H9 (cell line): ENCODE results near the gene IRF2. TPM values are rescaled to one million over a fixed set of nuclear protein-coding genes. Genes with fewer than 3 reads are reported as not detected.

Experiments used
- DNase-seq: peaks from one replicate; pipeline ENCODE4 v3.0.0-alpha.2; 2017
- H2AFZ ChIP-seq: one replicate; pipeline ENCODE4 v1.6.1; 2013; ENCODE audit warnings: mild to moderate bottlenecking, low read length, control low read depth, moderate library complexity
- H2AK5ac ChIP-seq: 2 replicates; pipeline ENCODE4 v1.6.1; 2013; ENCODE audit warnings: low read length, control low read depth, mixed read lengths; ENCODE audit not compliant: insufficient read length
- H2BK120ac ChIP-seq: one replicate; pipeline ENCODE4 v1.6.1; 2013; ENCODE audit warnings: low read depth, mild to moderate bottlenecking, low read length, control low read depth, inconsistent platforms; ENCODE audit not compliant: poor library complexity, severe bottlenecking
- H2BK12ac ChIP-seq: 2 replicates; pipeline ENCODE4 v1.6.1; 2013; ENCODE audit warnings: low read length, control low read depth, mixed read lengths, low read depth; ENCODE audit not compliant: insufficient read length
- H2BK15ac ChIP-seq: 2 replicates; pipeline ENCODE4 v1.6.1; 2013; ENCODE audit warnings: low read depth, low read length, control low read depth
- H2BK20ac ChIP-seq: one replicate; pipeline ENCODE4 v1.6.1; 2013; ENCODE audit warnings: low read depth, mild to moderate bottlenecking, low read length, control low read depth, inconsistent platforms; ENCODE audit not compliant: poor library complexity, severe bottlenecking
- H2BK5ac ChIP-seq: 2 replicates; pipeline ENCODE4 v1.6.1; 2013; ENCODE audit warnings: low read length, control low read depth, mixed read lengths; ENCODE audit not compliant: insufficient read length
- H3K14ac ChIP-seq: 2 replicates; pipeline ENCODE4 v1.6.1; 2013; ENCODE audit warnings: low read length, control low read depth; ENCODE audit not compliant: insufficient read depth
- H3K18ac ChIP-seq: 2 replicates; pipeline ENCODE4 v1.6.1; 2013; ENCODE audit warnings: low read depth, mild to moderate bottlenecking, mixed read lengths, low read length, control low read depth; ENCODE audit not compliant: insufficient read length
- H3K23ac ChIP-seq: 2 replicates; pipeline ENCODE4 v1.6.1; 2013; ENCODE audit warnings: low read length, control low read depth, mixed read lengths, low read depth; ENCODE audit not compliant: insufficient read length
- H3K23me2 ChIP-seq: 2 replicates; pipeline ENCODE4 v1.6.1; 2013; ENCODE audit warnings: low read depth, mild to moderate bottlenecking, mixed read lengths, low read length, control low read depth; ENCODE audit not compliant: insufficient read length, poor library complexity, severe bottlenecking
- H3K27ac ChIP-seq: 2 replicates; pipeline ENCODE4 v1.5.1; 2013; ENCODE audit warnings: low read length, control low read depth, mixed read lengths, low read depth; ENCODE audit not compliant: insufficient read length
- H3K27me3 ChIP-seq: 2 replicates; pipeline ENCODE4 v1.6.1; 2013; ENCODE audit warnings: low read length, control low read depth, inconsistent platforms; ENCODE audit not compliant: insufficient read depth
- H3K4ac ChIP-seq: 2 replicates; pipeline ENCODE4 v1.6.1; 2013; ENCODE audit warnings: low read depth, mild to moderate bottlenecking, control low read depth, inconsistent platforms, low read length, moderate library complexity
- H3K4me1 ChIP-seq: 2 replicates; pipeline ENCODE4 v1.6.1; 2013; ENCODE audit warnings: low read length, control low read depth, inconsistent platforms; ENCODE audit not compliant: insufficient read depth
- H3K4me2 ChIP-seq: 2 replicates; pipeline ENCODE4 v1.6.1; 2013; ENCODE audit warnings: low read length, control low read depth, mixed read lengths; ENCODE audit not compliant: insufficient read length, insufficient read depth
- H3K56ac ChIP-seq: 2 replicates; pipeline ENCODE4 v1.6.1; 2013; ENCODE audit warnings: low read depth, mild to moderate bottlenecking, mixed read lengths, low read length, control low read depth; ENCODE audit not compliant: insufficient read length
- H3K79me1 ChIP-seq: 2 replicates; pipeline ENCODE4 v1.6.1; 2013; ENCODE audit warnings: low read depth, mild to moderate bottlenecking, moderate library complexity, low read length, control low read depth, inconsistent platforms; ENCODE audit not compliant: insufficient read depth, poor library complexity, severe bottlenecking
- H3K79me2 ChIP-seq: 2 replicates; pipeline ENCODE4 v1.6.1; 2013; ENCODE audit warnings: low read length, control low read depth, inconsistent platforms; ENCODE audit not compliant: insufficient read depth
- H3K9ac ChIP-seq: 2 replicates; pipeline ENCODE4 v1.6.1; 2013; ENCODE audit warnings: low read length, control low read depth, mixed read lengths; ENCODE audit not compliant: insufficient read length; ENCODE audit errors: extremely low read depth
- H3K9me3 ChIP-seq: one replicate; pipeline ENCODE4 v1.6.1; 2013; ENCODE audit warnings: low read depth, low read length, inconsistent platforms; ENCODE audit not compliant: control insufficient read depth
- H3T11ph ChIP-seq: one replicate; pipeline ENCODE4 v1.6.1; 2013; ENCODE audit warnings: mild to moderate bottlenecking, low read length, control low read depth, inconsistent platforms
- H4K20me1 ChIP-seq: one replicate; pipeline ENCODE4 v1.6.1; 2013; ENCODE audit not compliant: control insufficient read depth, insufficient read length, insufficient read depth
- H4K5ac ChIP-seq: 2 replicates; pipeline ENCODE4 v1.6.1; 2013; ENCODE audit warnings: low read depth, mild to moderate bottlenecking, mixed read lengths, low read length, control low read depth; ENCODE audit not compliant: insufficient read length
- H4K8ac ChIP-seq: replicated peaks from 2 replicates; pipeline ENCODE4 v1.6.1; 2013; ENCODE audit warnings: low read length, control low read depth, mixed read lengths, low read depth; ENCODE audit not compliant: insufficient read length
- H4K91ac ChIP-seq: 2 replicates; pipeline ENCODE4 v1.6.1; 2013; ENCODE audit warnings: low read depth, mild to moderate bottlenecking, moderate library complexity, mixed read lengths, low read length, control low read depth; ENCODE audit not compliant: insufficient read length
- H3K27ac Mint-ChIP-seq, 3 experiments: 2 replicates in 2 of 3; 3 replicates in 1 of 3; pipeline ENCODE4 v1.8.0; 2020 to 2021; ENCODE audit warnings: mixed read lengths in 3 of 3, mild to moderate bottlenecking in 1 of 3, moderate library complexity in 1 of 3
- H3K27me3 Mint-ChIP-seq: 2 replicates; pipeline ENCODE4 v1.8.0; 2021; ENCODE audit warnings: low read depth, mild to moderate bottlenecking, moderate library complexity, mixed read lengths
- H3K36me3 Mint-ChIP-seq, 3 experiments: 2 replicates in 2 of 3; 3 replicates in 1 of 3; pipeline ENCODE4 v1.8.0; 2020 to 2021; ENCODE audit warnings: low read depth in 3 of 3, mixed read lengths in 3 of 3; ENCODE audit not compliant: insufficient read depth in 1 of 3
- H3K4me1 Mint-ChIP-seq, 2 experiments: 2 replicates each; pipeline ENCODE4 v1.8.0; 2020; ENCODE audit warnings: mixed read lengths in 2 of 2
- H3K4me3 Mint-ChIP-seq, 2 experiments: 2 replicates in 1 of 2; 3 replicates in 1 of 2; pipeline ENCODE4 v1.8.0; 2020 to 2021; ENCODE audit warnings: mild to moderate bottlenecking in 2 of 2, mixed read lengths in 2 of 2, moderate library complexity in 1 of 2
- H3K9me3 Mint-ChIP-seq, 2 experiments: 2 replicates in 1 of 2; 3 replicates in 1 of 2; pipeline ENCODE4 v1.8.0; 2020; ENCODE audit warnings: mild to moderate bottlenecking in 2 of 2, mixed read lengths in 2 of 2, moderate library complexity in 1 of 2
- CTCF ChIP-seq: fragments of 200-600 bp; sonication (generic); conservative IDR thresholded peaks from 3 replicates; pipeline ENCODE4 v1.8.0; 2021; ENCODE audit warnings: antibody characterized with exemption, mild to moderate bottlenecking
- WGBS: extraction: QIAGEN DNeasy Blood & Tissue Kit; methylation state at CpG from one replicate; pipeline ENCODE4 v1.1.7; 2013; ENCODE audit warnings: missing lambda C conversion rate, low lambda C conversion rate, mixed read lengths; ENCODE audit not compliant: insufficient read length; ENCODE audit errors: extremely low coverage; 5-methylcytosine and 5-hydroxymethylcytosine counted together
- total RNA-seq: library from RNA; stranded (reverse); gene quantifications from 2 replicates; pipeline ENCODE4 v1.2.1, GENCODE V29; 2021

IRF2 gene
- total RNA-seq, 1 experiment from 2014 or later, result 13.5 TPM

DNA sequence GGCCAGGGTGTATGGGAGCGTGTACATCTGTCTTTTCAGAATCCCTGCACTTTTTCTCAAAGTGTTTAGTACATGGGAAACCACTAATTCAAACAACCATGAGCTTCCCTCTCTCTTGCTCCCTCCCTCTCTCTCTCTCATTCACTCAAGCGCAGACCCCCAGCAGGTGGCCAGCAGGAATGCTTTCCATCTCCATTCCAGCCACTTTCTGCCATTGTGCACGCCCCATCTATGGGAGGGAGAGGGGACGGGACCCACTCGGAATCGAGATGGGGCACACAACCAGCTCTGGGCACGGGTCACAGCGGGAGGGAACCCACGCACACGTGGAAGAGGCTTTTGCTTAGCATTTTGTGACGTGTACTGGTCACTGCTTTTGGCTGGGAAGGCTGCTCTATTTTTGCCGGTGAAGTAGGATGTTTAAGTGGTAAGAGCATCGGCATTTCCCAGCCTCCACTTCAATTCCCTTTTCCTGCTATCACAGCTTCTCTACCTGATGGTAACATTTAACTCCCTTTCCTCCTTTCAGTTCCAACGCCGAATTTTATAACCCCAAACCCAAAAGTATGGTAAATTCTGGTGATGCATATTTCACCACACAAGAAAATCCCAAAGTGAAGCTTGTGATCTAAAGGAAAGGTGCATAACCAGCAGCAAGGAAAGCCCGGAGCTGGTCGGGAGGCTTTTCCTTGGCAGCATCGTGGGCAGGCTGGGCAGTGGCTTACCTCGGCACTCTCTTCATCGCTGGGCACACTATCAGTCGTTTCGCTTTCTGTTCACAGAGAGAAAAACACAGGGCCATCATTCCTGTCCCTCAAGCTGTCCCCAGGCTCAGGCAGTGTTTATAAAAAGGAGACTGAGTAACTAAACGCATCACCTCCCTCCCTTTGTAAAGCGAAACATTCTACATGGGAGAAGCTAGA is 84.1 kb downstream of the IRF2 start:
- no peak overlapping the region for H3K27ac ChIP-seq

More for the DNA sequence above, 84.1 kb downstream of the IRF2 start:
- H3K27me3 ChIP-seq, result no peaks in the 10 kb centered on the region
- no peak for TF ChIP-seq CTCF
- peak overlapping the region; percentile 46 for H3K4me2 ChIP-seq
- no peak overlapping the region for H2AFZ ChIP-seq
- peak overlapping the region; percentile 76 to 95 (median 84) for H3K27ac Mint-ChIP-seq
- no peaks in the 10 kb centered on the region for H3K79me1 ChIP-seq
- H3K36me3 Mint-ChIP-seq, result peaks cover 30 to 47% (median 33%) of the 10 kb centered on the region in 3 experiments
- no peaks in the 10 kb centered on the region for H3K27me3 Mint-ChIP-seq
- DNase-seq, result peak; percentile 63
- H2BK12ac ChIP-seq, result no peak overlapping the region
- no peak overlapping the region for H2BK5ac ChIP-seq
- H3K9me3 ChIP-seq, result no peaks in the 10 kb centered on the region
- H3K14ac ChIP-seq, result no peak overlapping the region
- H3K79me2 ChIP-seq, result no peaks in the 10 kb centered on the region
- no peak overlapping the region for H3T11ph ChIP-seq
- H3K4me1 Mint-ChIP-seq, result peaks cover 51 to 62% of the 10 kb centered on the region in 2 experiments
- H2AK5ac ChIP-seq, result no peak overlapping the region
- H4K91ac ChIP-seq, result no peak overlapping the region
- no peaks in the 10 kb centered on the region for H4K20me1 ChIP-seq
- peak overlapping the region; percentile 46 for H3K18ac ChIP-seq
- no peak overlapping the region for H2BK120ac ChIP-seq
- H3K4me1 ChIP-seq, result peaks cover 19% of the 10 kb centered on the region
- H2BK20ac ChIP-seq, result no peak overlapping the region
- peak overlapping the region; percentile 52 to 66; a peak in 4 of 5 replicates for H3K4me3 Mint-ChIP-seq
- H2BK15ac ChIP-seq, result no peak overlapping the region
- WGBS, result no CpG with 5 or more reads among the region's 24 CpGs
- no peaks in the 10 kb centered on the region for H3K23me2 ChIP-seq
- no peak overlapping the region for H3K9ac ChIP-seq
- H3K23ac ChIP-seq, result no peak overlapping the region
- H4K8ac ChIP-seq, result no peak overlapping the region
- no peak overlapping the region for H3K4ac ChIP-seq
- H3K56ac ChIP-seq, result no peak overlapping the region
- no peak overlapping the region for H4K5ac ChIP-seq
- H3K9me3 Mint-ChIP-seq, result 0 out of 5 replicates have a peak, but pooled peaks cover 0 to 3% of the 10 kb centered on the region in 2 experiments
